D721Med (cell line): ENCODE results near the gene STARD10.

Source experiments
- DNase-seq: peaks from one replicate; pipeline ENCODE4 v3.0.0; 2011; ENCODE audit warnings: low spot score; ENCODE audit not compliant: insufficient read length
- FAIRE-seq: peaks from 2 replicates; lab custom pipeline; 2011; peaks lifted over from hg19 to GRCh38; lab: Jason Lieb, UNC
- TF ChIP-seq, protein P1 (sequence below): IDR thresholded peaks from 2 replicates; pipeline ENCODE4 v1.5.1; 2012; ENCODE audit warnings: mild to moderate bottlenecking, control low read depth; ENCODE audit not compliant: insufficient read depth; ENCODE audit errors: missing control alignments

Gene STARD10

DNA sequence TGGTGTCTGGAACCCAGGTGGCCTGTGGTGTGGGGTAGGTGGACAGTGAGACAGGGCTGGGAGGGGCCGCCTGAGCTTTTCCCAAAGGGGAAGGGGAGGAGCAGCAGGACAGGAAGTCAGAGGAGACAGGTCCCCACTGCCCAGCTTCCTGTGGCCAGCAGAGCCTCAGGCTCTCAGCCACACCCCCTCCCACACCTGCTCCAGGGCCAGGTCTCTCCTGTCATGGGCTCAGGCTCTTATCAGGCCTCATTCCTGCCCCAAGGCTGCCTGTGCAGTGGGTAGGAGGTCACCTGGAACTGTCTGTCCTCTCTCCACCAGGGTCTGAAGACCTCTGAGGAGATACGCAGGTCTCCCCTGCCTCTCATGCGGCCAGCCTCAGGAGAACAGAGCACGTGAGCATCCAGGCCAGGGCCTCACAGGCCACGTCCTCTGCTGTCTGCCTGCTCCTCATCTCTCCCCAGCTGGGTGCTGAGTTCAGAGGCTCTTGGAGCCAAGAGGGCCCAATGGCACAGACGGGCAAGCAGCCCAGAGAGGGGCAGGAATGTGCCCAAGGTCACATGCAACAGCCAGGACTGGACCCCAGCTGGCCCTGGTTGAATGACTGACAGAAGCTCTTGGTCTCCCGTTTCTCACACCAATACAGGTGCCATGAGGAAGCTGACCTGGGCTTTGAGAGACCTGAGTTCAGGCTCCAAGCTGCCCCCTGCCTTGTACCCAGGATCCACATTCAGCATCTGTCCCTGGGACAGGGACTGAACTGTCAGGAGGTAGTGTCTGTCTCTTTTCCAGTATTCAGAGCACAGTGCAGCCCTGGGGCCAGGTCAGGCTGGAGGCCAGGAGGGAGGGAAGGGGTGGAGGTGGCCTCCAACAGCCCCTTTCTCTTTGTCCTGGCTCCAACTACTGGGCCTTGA lies 16.7 kb downstream of the STARD10 start:
- DNase-seq (no peak), FAIRE-seq (no peak)
- TF ChIP-seq, protein P1, sequence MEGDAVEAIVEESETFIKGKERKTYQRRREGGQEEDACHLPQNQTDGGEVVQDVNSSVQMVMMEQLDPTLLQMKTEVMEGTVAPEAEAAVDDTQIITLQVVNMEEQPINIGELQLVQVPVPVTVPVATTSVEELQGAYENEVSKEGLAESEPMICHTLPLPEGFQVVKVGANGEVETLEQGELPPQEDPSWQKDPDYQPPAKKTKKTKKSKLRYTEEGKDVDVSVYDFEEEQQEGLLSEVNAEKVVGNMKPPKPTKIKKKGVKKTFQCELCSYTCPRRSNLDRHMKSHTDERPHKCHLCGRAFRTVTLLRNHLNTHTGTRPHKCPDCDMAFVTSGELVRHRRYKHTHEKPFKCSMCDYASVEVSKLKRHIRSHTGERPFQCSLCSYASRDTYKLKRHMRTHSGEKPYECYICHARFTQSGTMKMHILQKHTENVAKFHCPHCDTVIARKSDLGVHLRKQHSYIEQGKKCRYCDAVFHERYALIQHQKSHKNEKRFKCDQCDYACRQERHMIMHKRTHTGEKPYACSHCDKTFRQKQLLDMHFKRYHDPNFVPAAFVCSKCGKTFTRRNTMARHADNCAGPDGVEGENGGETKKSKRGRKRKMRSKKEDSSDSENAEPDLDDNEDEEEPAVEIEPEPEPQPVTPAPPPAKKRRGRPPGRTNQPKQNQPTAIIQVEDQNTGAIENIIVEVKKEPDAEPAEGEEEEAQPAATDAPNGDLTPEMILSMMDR, result no peak

DNA sequence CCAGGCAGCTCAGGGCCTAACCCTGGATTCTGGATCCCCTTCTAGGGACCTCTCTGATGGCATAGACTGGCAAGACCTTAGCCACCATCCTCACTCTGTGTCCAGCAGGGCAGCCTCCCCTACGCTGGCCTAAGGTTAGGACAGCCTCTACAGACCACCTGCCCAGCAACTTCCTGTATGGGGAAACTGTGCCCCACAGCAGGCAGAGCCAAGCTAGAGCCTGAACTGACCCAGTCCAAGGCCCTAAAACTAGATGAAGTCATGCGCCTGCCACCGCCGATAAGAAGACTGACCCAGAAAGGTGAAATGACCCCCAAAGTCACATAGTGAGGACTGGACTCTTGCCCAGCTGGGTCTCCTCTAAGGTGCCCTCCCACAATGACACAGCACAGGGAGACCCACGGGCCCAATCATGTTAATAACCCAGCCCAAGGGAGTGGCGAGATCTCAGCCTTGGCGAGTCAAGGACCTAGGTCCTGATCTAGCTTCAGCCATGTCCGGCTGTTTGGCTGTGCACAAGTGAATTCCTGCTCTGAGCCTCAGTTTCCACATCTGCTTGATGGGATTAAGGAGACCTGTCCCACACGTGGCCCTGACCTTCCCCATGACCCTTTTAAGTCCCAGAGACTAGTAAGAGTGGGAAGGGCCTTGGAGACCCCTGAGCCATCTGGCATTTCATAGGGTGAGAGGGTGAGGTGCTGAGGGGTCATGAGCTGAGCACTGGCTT lies 17.6 kb downstream of the STARD10 start:
- DNase-seq (no peak), FAIRE-seq (no peak)

DNA sequence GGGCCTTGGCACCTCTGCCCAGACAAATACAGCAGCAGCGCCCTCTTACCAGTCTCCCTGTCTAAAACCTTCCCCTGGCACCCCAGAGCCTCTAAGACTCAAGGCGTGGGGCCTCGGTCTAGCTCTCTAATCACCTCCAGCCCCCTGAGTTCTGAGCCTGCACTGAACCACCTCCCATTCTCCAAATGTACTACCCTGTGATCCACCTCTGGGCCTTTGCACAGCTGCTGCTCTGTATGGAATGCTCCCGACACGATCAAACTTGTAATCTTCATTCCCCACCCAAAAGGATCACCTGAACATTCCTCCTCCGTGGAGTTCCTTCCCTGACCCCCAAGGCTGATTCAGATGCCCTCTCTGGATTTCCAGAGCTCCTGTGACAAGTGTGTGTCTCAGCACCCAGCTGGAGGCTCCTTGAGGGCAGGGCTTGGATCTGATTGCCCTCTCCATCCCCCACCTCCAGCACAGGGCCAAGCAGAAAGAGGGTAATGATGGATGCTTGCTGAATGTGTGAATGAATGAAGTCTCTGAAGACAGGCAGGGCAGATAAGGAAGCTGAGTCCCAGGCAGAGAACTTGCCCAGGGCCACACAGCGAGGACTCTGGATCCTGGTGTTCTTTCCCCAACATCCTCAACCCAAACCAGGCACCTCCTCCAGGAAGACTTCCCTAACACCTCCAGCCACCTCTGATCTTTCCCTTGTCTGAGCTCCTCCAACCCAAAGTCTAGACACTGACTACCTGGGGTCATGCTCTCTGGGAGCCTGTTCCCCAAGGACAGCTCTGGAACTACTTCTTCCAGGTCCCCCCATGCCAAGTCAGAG lies 18.3 kb downstream of the STARD10 start:
- TF ChIP-seq, protein P1, result no peak
- FAIRE-seq, result no peak
- no peak for DNase-seq

More for the DNA sequence above, 17.6 kb downstream of the STARD10 start:
- TF ChIP-seq, protein P1, result no peak

DNA sequence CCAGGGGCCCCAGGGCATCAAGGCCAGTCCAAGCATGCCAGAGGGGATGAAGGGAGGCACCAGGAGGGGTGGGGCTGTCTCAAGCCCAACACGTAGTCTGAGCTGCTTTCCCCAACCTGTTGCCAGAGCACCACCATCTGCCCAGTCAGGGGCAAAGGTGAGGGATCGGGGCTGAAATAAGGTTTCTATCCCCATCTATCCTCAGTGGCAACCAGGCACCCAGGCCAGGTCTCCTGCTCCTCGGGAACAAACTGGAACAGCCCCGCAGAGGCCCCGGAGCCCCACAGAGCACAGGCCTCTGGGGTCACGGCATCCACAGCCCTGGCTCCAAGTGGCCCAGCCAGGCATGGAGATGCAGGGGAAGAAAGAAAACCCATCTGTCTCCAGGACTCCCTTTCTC lies 19.3 kb downstream of the STARD10 start:
- FAIRE-seq (no peak), DNase-seq (no peak)
- TF ChIP-seq, protein P1, result no peak

DNA sequence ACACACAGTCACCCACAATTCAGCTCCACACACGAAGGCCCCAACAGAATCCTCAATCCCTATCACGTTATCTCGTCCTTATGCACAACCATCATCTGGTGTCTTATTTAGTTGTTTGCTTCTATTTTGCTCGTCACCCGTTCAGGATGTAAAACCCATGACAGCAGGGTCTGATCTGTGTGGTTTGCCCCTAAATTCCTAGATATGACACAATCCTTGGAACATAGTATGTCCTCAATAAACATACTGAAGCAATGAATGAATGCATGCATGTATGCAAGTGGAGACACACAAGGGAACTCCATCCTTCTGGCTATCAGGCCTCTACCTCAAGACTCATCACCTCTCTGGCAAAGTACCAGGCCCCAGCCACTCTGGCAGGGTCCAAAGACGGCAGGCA lies 20.2 kb downstream of the STARD10 start:
- FAIRE-seq (no peak), DNase-seq (no peak)
- TF ChIP-seq, protein P1, result no peak

DNA sequence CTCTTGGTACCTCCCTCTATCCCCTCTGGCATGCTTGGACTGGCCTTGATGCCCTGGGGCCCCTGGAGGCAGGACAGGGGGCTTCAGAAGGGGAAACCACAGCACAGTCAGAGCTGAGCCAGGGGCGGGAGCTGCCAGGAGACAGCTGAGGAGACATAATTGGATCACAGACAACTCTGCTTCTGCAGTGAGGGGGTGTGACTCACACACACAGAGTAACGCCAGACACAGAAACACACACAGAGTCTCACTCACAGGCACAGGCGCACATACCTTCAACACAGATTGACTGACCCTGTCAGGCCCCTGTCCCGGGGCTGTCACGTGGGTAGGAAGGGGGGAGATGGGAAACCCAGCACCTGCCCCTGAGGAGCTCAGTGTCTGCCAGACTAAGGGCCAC lies 20.6 kb downstream of the STARD10 start:
- DNase-seq (no peak), FAIRE-seq (no peak)

More for the DNA sequence above, 20.6 kb downstream of the STARD10 start:
- TF ChIP-seq, protein P1, result no peak
